Measurements from ENCODE around the gene PDZD4.

- TF ChIP-seq CTCF (conservative IDR thresholded peaks at IDR 0.05; ENCODE audit: low read depth in 2 of 2) (no peak), ZNF331 (CRISPR knock-in tag; IDR thresholded peaks at IDR 0.05; ENCODE audit: low read depth) (no peak), EZH2phosphoT487 (IDR thresholded peaks at IDR 0.05; ENCODE audit: unreplicated experiment) (no peak), REST (IDR thresholded peaks at IDR 0.05; ENCODE audit: unreplicated experiment) (no peak), CREB1 (CRISPR knock-in tag; IDR thresholded peaks at IDR 0.05; ENCODE audit: low read depth) (no peak), POLR2AphosphoS5 (IDR thresholded peaks at IDR 0.05; ENCODE audit: low read depth) (no peak)
These were observed 14.9 kb upstream of the PDZD4 start for GRCh38 chrX:153845195-153845594.

Measured in GM23338 (cell line).